K562 (cell line): ENCODE results near the gene REM2. TPM values are rescaled to one million over a fixed set of nuclear protein-coding genes. Genes with fewer than 3 reads are reported as not detected.
A peak's percentile ranks its signal among the peaks of the same experiment; 100 is the strongest.

Source experiments
- CHD1 ChIP-seq: fragments of 200-600 bp; sonication (generic); IDR thresholded peaks from one replicate; pipeline ENCODE4 v1.6.1; 2012; ENCODE audit warnings: mild to moderate bottlenecking, moderate library complexity, low read length, inconsistent platforms
- GABPA ChIP-seq: fragments of 200-800 bp; sonication (Bioruptor generic); conservative IDR thresholded peaks from 2 replicates; pipeline ENCODE4 v1.6.1; 2016; ENCODE audit warnings: low read depth, missing genetic modification characterization, missing compliant biosample characterization
- KDM5B ChIP-seq: fragments of 200-600 bp; sonication (generic); IDR thresholded peaks from 2 replicates; pipeline ENCODE4 v1.6.1; 2012; ENCODE audit warnings: low read depth, mild to moderate bottlenecking, moderate library complexity, low read length, control low read depth, inconsistent platforms; ENCODE audit not compliant: insufficient replicate concordance
- NBN ChIP-seq: fragments of 450-650 bp; IDR thresholded peaks from 2 replicates; pipeline ENCODE4 v1.6.1; 2016; ENCODE audit warnings: low read depth, mild to moderate bottlenecking
- NEUROD1 ChIP-seq: fragments of 150-350 bp; IDR thresholded peaks from 2 replicates; pipeline ENCODE4 v1.6.1; 2014; ENCODE audit warnings: borderline replicate concordance, low read length, low read depth; ENCODE audit not compliant: partially characterized antibody
- NFIX ChIP-seq: fragments of 250-450 bp; sonication (Bioruptor Pico); IDR thresholded peaks from 2 replicates; pipeline ENCODE4 v1.4.0; 2020; ENCODE audit warnings: low read depth, mild to moderate bottlenecking, moderate library complexity
- NR3C1 ChIP-seq: sonication (generic); formaldehyde crosslinking; IDR thresholded peaks from 2 replicates; pipeline ENCODE4 v1.8.1; 2022; ENCODE audit warnings: missing genetic modification reagents
- PCBP1 ChIP-seq: fragments of 200-400 bp; formaldehyde crosslinking; IDR thresholded peaks from 2 replicates; pipeline ENCODE4 v1.6.1; 2018; ENCODE audit warnings: mild to moderate bottlenecking, low read depth, low read length; ENCODE audit not compliant: poor library complexity, severe bottlenecking
- RNF219 ChIP-seq: fragments of 250-450 bp; sonication (Bioruptor Pico); IDR thresholded peaks from 2 replicates; pipeline ENCODE4 v1.5.0; 2022; ENCODE audit warnings: mild to moderate bottlenecking
- SMARCB1 ChIP-seq: IDR thresholded peaks from 2 replicates; pipeline ENCODE4 v1.6.1; 2011; ENCODE audit warnings: improper control_type of control experiment, low read depth; ENCODE audit not compliant: insufficient read length
- SNAPC5 ChIP-seq: fragments of 250-450 bp; sonication (Bioruptor Pico); IDR thresholded peaks from 2 replicates; pipeline ENCODE4 v1.8.0; 2021; ENCODE audit warnings: moderate library complexity, mild to moderate bottlenecking, inconsistent platforms
- SPI1 ChIP-seq: IDR thresholded peaks from 2 replicates; pipeline ENCODE4 v1.6.1; 2011; ENCODE audit warnings: low read depth, low read length, control low read depth, borderline replicate concordance
- TBP ChIP-seq: optimal IDR thresholded peaks from 2 replicates; pipeline ENCODE3; 2011; ENCODE audit warnings: low read depth, low read length, improper control_type of control experiment
- TEAD1 ChIP-seq, 2 experiments: fragments of 450-650 bp in 1 of 2; sonication (generic) in 1 of 2; formaldehyde crosslinking; IDR thresholded peaks; 2 replicates each; pipeline versions ENCODE4 v1.4.0 to v1.8.0; 2020 to 2022; ENCODE audit warnings: mild to moderate bottlenecking in 2 of 2, missing genetic modification reagents in 1 of 2
- ZBTB11 ChIP-seq, 3 experiments: fragments of 200-800 bp in 1 of 3; fragments of 250-450 bp in 1 of 3; fragments of 450-650 bp in 1 of 3; sonication (Bioruptor Pico) in 1 of 3; sonication (Bioruptor generic) in 1 of 3; formaldehyde crosslinking in 1 of 3; IDR thresholded peaks; 2 replicates each; pipeline versions ENCODE4 v1.6.1 to v1.8.0; 2016 to 2022; ENCODE audit warnings: mild to moderate bottlenecking in 2 of 3, missing genetic modification characterization in 2 of 3, missing compliant biosample characterization in 1 of 3, moderate library complexity in 1 of 3
- ZFP36 ChIP-seq: fragments of 150-350 bp; IDR thresholded peaks from 2 replicates; pipeline ENCODE4 v1.6.1; 2018; ENCODE audit warnings: low read length, low read depth; ENCODE audit not compliant: partially characterized antibody
- polyA plus RNA-seq, 8 experiments: library from polyadenylated mRNA; depleted of rRNA in 4 of 8; stranded (reverse) in 5 of 8; unstranded in 3 of 8; fragments of >200 nt; fragmentation: Nextera tagmentation in 2 of 8; fragmentation: Illumina TruSeq in 1 of 8; extraction: Ambion mirVana in 2 of 8; extraction: Trizol in 1 of 8; gene quantifications; 2 replicates each; pipeline versions ENCODE4 v1.2.1 to v1.2.3, GENCODE V29; 2011 to 2014; ENCODE audit warnings: inconsistent platforms in 1 of 8, missing spikeins in 1 of 8
- total RNA-seq, 7 experiments: library from RNA; depleted of rRNA in 6 of 7; stranded (reverse); fragments of >200 nt in 6 of 7; fragmentation: Illumina TruSeq in 2 of 7; extraction: Trizol in 2 of 7; gene quantifications; 2 replicates each; pipeline versions ENCODE4 v1.2.1 to v1.2.3, GENCODE V29; 2011 to 2021; ENCODE audit warnings: low replicate concordance in 1 of 7
- TF ChIP-seq, protein P1 (sequence below), 2 experiments: fragments of 450-650 bp; conservative IDR thresholded peaks; 2 replicates each; pipeline ENCODE4 v1.6.1; 2017; ENCODE audit warnings: mild to moderate bottlenecking in 2 of 2, moderate library complexity in 2 of 2
- TF ChIP-seq, protein P2 (sequence below): sonication (generic); formaldehyde crosslinking; IDR thresholded peaks from 2 replicates; pipeline ENCODE4 v1.9.0; 2022; ENCODE audit warnings: mild to moderate bottlenecking, missing genetic modification reagents

REM2 gene
- total and polyA plus RNA-seq, 9 of the 15 experiments (the other 6 are each of a cell fraction or from before 2014, with no cell fraction given): 0.18 to 1.0 (median 0.38) TPM

GRCh38 chr14:22887260-22887989, 4.4 kb downstream of the REM2 start (continued):
- TF ChIP-seq CHD1 (peak; percentile 9), TEAD1 (CRISPR knock-in tag; IDR thresholded peaks at IDR 0.05) (no peak), NEUROD1 (peak; percentile 79), NR3C1 (CRISPR knock-in tag) (no peak), ZBTB11 (CRISPR knock-in tag; IDR thresholded peaks at IDR 0.05) (peak in 1 of 3 experiments; percentile 11; a peak in 1 of 6 replicates), ZFP36 (no peak), SMARCB1 (no peak), SNAPC5 (no peak), NFIX (CRISPR knock-in tag) (no peak), KDM5B (peak; percentile 40), RNF219 (no peak), NBN (peak; percentile 17; the same call in 1 of the 2 replicates), TBP (no peak), SPI1 (peak; percentile 98), PCBP1 (no peak), GABPA (no peak)
- TF ChIP-seq, protein P1, sequence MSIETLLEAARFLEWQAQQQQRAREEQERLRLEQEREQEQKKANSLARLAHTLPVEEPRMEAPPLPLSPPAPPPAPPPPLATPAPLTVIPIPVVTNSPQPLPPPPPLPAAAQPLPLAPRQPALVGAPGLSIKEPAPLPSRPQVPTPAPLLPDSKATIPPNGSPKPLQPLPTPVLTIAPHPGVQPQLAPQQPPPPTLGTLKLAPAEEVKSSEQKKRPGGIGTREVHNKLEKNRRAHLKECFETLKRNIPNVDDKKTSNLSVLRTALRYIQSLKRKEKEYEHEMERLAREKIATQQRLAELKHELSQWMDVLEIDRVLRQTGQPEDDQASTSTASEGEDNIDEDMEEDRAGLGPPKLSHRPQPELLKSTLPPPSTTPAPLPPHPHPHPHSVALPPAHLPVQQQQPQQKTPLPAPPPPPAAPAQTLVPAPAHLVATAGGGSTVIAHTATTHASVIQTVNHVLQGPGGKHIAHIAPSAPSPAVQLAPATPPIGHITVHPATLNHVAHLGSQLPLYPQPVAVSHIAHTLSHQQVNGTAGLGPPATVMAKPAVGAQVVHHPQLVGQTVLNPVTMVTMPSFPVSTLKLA (conservative IDR thresholded peaks at IDR 0.05): peak; percentile 27; a peak in 1 of 4 replicates
- TF ChIP-seq, protein P2, sequence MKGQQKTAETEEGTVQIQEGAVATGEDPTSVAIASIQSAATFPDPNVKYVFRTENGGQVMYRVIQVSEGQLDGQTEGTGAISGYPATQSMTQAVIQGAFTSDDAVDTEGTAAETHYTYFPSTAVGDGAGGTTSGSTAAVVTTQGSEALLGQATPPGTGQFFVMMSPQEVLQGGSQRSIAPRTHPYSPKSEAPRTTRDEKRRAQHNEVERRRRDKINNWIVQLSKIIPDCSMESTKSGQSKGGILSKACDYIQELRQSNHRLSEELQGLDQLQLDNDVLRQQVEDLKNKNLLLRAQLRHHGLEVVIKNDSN (CRISPR knock-in tag): peak; percentile 29; the same call in 1 of the 2 replicates
